ENCODE results near the gene KCNJ9. TPM values are rescaled to one million over a fixed set of nuclear protein-coding genes. Genes with fewer than 3 reads are reported as not detected.

Gene KCNJ9
- total and polyA plus RNA-seq, 2 donors (not counting 3 experiments of a cell fraction or from before 2014, with no cell fraction given) = not detected

- no peak for DNase-seq (ENCODE audit: low read depth, low spot score)
- Histone ChIP-seq H3K9me3 (replicated peaks; ENCODE audit: control insufficient read depth, insufficient read depth, low read length) (no peaks in the 10 kb centered on the region), H3K27me3 (ENCODE audit: control insufficient read depth in 2 of 2, insufficient read depth in 2 of 2, low read length in 2 of 2) (peaks cover 16 to 28% of the 10 kb centered on the region in 2 experiments), H3K27ac (ENCODE audit: insufficient read depth, low read depth, low read length) (no peak overlapping the region), H3K4me1 (ENCODE audit: control insufficient read depth, extremely low read depth, insufficient read depth, low read length) (no peaks in the 10 kb centered on the region), H3K9ac (replicated peaks; ENCODE audit: extremely low read depth, insufficient read depth, low read length) (no peak overlapping the region), H3K9me1 (replicated peaks; ENCODE audit: control insufficient read depth, extremely low read depth, insufficient read depth, low read length) (no peaks in the 10 kb centered on the region), H3K4me3 (replicated peaks in 1 of 3; ENCODE audit: insufficient read depth in 1 of 3, low read depth in 1 of 3, low read length in 3 of 3) (no peak overlapping the region), H3K79me2 (ENCODE audit: control insufficient read depth, insufficient read depth, low read length) (no peaks in the 10 kb centered on the region), H4K20me1 (replicated peaks; ENCODE audit: control insufficient read depth, extremely low read depth, insufficient read depth, low read length) (no peaks in the 10 kb centered on the region), H3K4me2 (ENCODE audit: insufficient read depth, low read length) (no peak overlapping the region), H3K36me3 (ENCODE audit: control insufficient read depth in 2 of 2, extremely low read depth in 1 of 2, insufficient read depth in 2 of 2, low read length in 2 of 2) (no peaks in the 10 kb centered on the region), H2AFZ (ENCODE audit: low read depth, low read length) (no peak overlapping the region)
- CTCF ChIA-PET = interaction anchor here (0.7 to 3.1 kb wide), 15 partner anchors 8 to 331 kb away, joined by 3 to 29 read pairs (median 4); partner anchors contain the start of genes KCNJ10, KCNJ9 and PIGM
- no TSS peak for BruUV-seq (replicated peaks)
- dilution Hi-C loops (cut with MboI; ENCODE audit: extremely low pct_ligation_motif_present, low sequenced_read_pairs) = no loop called here
- intact Hi-C loops (cut with micrococcal nuclease) = loop anchor here (1.0 kb wide), 1 partner anchor 33 kb away; no protein-coding TSS in a partner anchor
- POLR2A ChIA-PET = no interaction called here
- FAIRE-seq = no peak
- no peak for TF ChIP-seq MAX (IDR thresholded peaks at IDR 0.05; ENCODE audit: insufficient read depth, insufficient read length)
- no peak for TF ChIP-seq MYC (IDR thresholded peaks at IDR 0.05; ENCODE audit: low read depth, low read length)
- no peak for TF ChIP-seq FOS (IDR thresholded peaks at IDR 0.05; ENCODE audit: borderline replicate concordance, insufficient read depth, low read length)
- no peak for TF ChIP-seq JUN (IDR thresholded peaks at IDR 0.05; ENCODE audit: borderline replicate concordance, insufficient read depth, insufficient read length, low read depth)
These were observed 35.7 kb upstream of the KCNJ9 start for GRCh38 chr1:160045653-160046052.

GRCh38 chr1:160046494-160047110 is 34.7 kb upstream of the KCNJ9 start:
- H4K20me1 ChIP-seq (replicated peaks; ENCODE audit: control insufficient read depth, extremely low read depth, insufficient read depth, low read length) = no peaks in the 10 kb centered on the region

More at GRCh38 chr1:160046494-160047110, 34.7 kb upstream of the KCNJ9 start:
- intact Hi-C loops (cut with micrococcal nuclease) = loop anchor here (1.0 kb wide), 1 partner anchor 32 kb away; no protein-coding TSS in a partner anchor
- Histone ChIP-seq H3K9me1 (replicated peaks; ENCODE audit: control insufficient read depth, extremely low read depth, insufficient read depth, low read length) (no peaks in the 10 kb centered on the region), H3K9me3 (replicated peaks; ENCODE audit: control insufficient read depth, insufficient read depth, low read length) (no peaks in the 10 kb centered on the region), H3K27me3 (ENCODE audit: control insufficient read depth in 2 of 2, insufficient read depth in 2 of 2, low read length in 2 of 2) (peaks cover 16 to 28% of the 10 kb centered on the region in 2 experiments), H3K4me2 (ENCODE audit: insufficient read depth, low read length) (no peak overlapping the region), H3K4me3 (replicated peaks in 1 of 3; ENCODE audit: insufficient read depth in 1 of 3, low read depth in 1 of 3, low read length in 3 of 3) (no peak overlapping the region), H3K4me1 (ENCODE audit: control insufficient read depth, extremely low read depth, insufficient read depth, low read length) (no peaks in the 10 kb centered on the region), H3K9ac (replicated peaks; ENCODE audit: extremely low read depth, insufficient read depth, low read length) (no peak overlapping the region), H2AFZ (ENCODE audit: low read depth, low read length) (no peak overlapping the region), H3K36me3 (ENCODE audit: control insufficient read depth in 2 of 2, extremely low read depth in 1 of 2, insufficient read depth in 2 of 2, low read length in 2 of 2) (no peaks in the 10 kb centered on the region), H3K79me2 (ENCODE audit: control insufficient read depth, insufficient read depth, low read length) (no peaks in the 10 kb centered on the region), H3K27ac (ENCODE audit: insufficient read depth, low read depth, low read length) (no peak overlapping the region)
- peak; percentile 21 for DNase-seq (ENCODE audit: low read depth, low spot score)
- dilution Hi-C loops (cut with MboI; ENCODE audit: extremely low pct_ligation_motif_present, low sequenced_read_pairs) = no loop called here
- peak; percentile 44 for FAIRE-seq
- TF ChIP-seq CTCF (IDR thresholded peaks at IDR 0.05; ENCODE audit: extremely low read depth in 1 of 2, insufficient read depth in 1 of 2, low read depth in 1 of 2, low read length in 2 of 2) (peak; percentile 38 to 41), POLR2A (IDR thresholded peaks at IDR 0.05; ENCODE audit: low read depth, low read length) (no peak)
- no TSS peak for BruUV-seq (replicated peaks)
- CTCF ChIA-PET = interaction anchor here (0.7 to 3.1 kb wide), 20 partner anchors 8 to 849 kb away, joined by 3 to 29 read pairs (median 4); partner anchors contain the start of genes KCNJ10, KCNJ9 and PIGM
- POLR2A ChIA-PET = no interaction called here
